Liver (tissue), 9 donors: Measurements from ENCODE around the gene NIBAN1. TPM values are rescaled to one million over a fixed set of nuclear protein-coding genes. Genes with fewer than 3 reads are reported as not detected.

ENCODE experiments used
- DNase-seq: peaks from one replicate; pipeline ENCODE4 v3.0.0-alpha.2; 2017; ENCODE audit warnings: low spot score
- H3K27ac ChIP-seq, 2 donors: one replicate each; pipeline ENCODE4 v1.7.0; 2013; ENCODE audit warnings: inconsistent platforms in 2 of 2, low read length in 2 of 2, control low read depth in 1 of 2, low read depth in 1 of 2, mild to moderate bottlenecking in 1 of 2
- H3K27me3 ChIP-seq, 4 donors: one replicate each; pipeline versions ENCODE4 v1.6.1 to v1.7.0; 2013; ENCODE audit warnings: low read length in 3 of 4, inconsistent platforms in 1 of 4, mild to moderate bottlenecking in 1 of 4, moderate library complexity in 1 of 4; ENCODE audit not compliant: control insufficient read depth in 4 of 4, insufficient read depth in 4 of 4
- H3K36me3 ChIP-seq, 4 donors: one replicate each; pipeline versions ENCODE4 v1.6.1 to v1.7.0; 2013; ENCODE audit warnings: low read length in 3 of 4, mild to moderate bottlenecking in 3 of 4, low read depth in 1 of 4, moderate library complexity in 1 of 4; ENCODE audit not compliant: control insufficient read depth in 4 of 4, insufficient read depth in 3 of 4
- H3K4me1 ChIP-seq, 4 donors: one replicate each; pipeline versions ENCODE4 v1.6.1 to v1.7.0; 2013; ENCODE audit warnings: low read length in 3 of 4, mild to moderate bottlenecking in 3 of 4, moderate library complexity in 1 of 4; ENCODE audit not compliant: control insufficient read depth in 4 of 4, insufficient read depth in 4 of 4
- H3K4me3 ChIP-seq, 3 donors: one replicate each; pipeline versions ENCODE4 v1.6.1 to v1.7.0; 2013; ENCODE audit warnings: low read length in 3 of 3, control low read depth in 1 of 3, low read depth in 1 of 3, mild to moderate bottlenecking in 1 of 3
- H3K9ac ChIP-seq, 2 donors: one replicate each; pipeline ENCODE4 v1.7.0; 2013; ENCODE audit warnings: low read length in 2 of 2, mild to moderate bottlenecking in 2 of 2, moderate library complexity in 2 of 2, control low read depth in 1 of 2, low read depth in 1 of 2
- H3K9me3 ChIP-seq, 4 donors: one replicate each; pipeline versions ENCODE4 v1.6.1 to v1.7.0; 2013; ENCODE audit warnings: low read length in 3 of 4; ENCODE audit not compliant: control insufficient read depth in 4 of 4
- EGR1 ChIP-seq, 2 donors: IDR thresholded peaks; 2 replicates each; pipeline ENCODE4 v1.6.1; 2016 to 2018; ENCODE audit warnings: antibody characterized with exemption in 2 of 2, low read depth in 2 of 2
- GABPA ChIP-seq, 2 donors: IDR thresholded peaks in 1 of 2; conservative IDR thresholded peaks in 1 of 2; 2 replicates each; pipeline ENCODE4 v1.6.1; 2016; ENCODE audit warnings: antibody characterized with exemption in 2 of 2, mild to moderate bottlenecking in 1 of 2, moderate library complexity in 1 of 2
- HNF4G ChIP-seq: IDR thresholded peaks from 2 replicates; pipeline ENCODE4 v1.6.1; 2016; ENCODE audit warnings: antibody characterized with exemption
- NR2F2 ChIP-seq: IDR thresholded peaks from 2 replicates; pipeline ENCODE4 v1.6.1; 2016; ENCODE audit warnings: antibody characterized with exemption
- RXRA ChIP-seq, 2 donors: IDR thresholded peaks; 2 replicates each; pipeline ENCODE4 v1.6.1; 2017 to 2018; ENCODE audit warnings: antibody characterized with exemption in 2 of 2, mild to moderate bottlenecking in 1 of 2
- SP1 ChIP-seq: IDR thresholded peaks from 2 replicates; pipeline ENCODE4 v1.6.1; 2018; ENCODE audit warnings: antibody characterized with exemption, mild to moderate bottlenecking
- YY1 ChIP-seq: IDR thresholded peaks from 2 replicates; pipeline ENCODE4 v1.6.1; 2016; ENCODE audit warnings: antibody characterized with exemption, mild to moderate bottlenecking
- WGBS: extraction: QIAGEN DNeasy Blood & Tissue Kit; methylation state at CpG from one replicate; pipeline ENCODE4 v1.1.7; 2013; 5-methylcytosine and 5-hydroxymethylcytosine counted together
- polyA plus RNA-seq, 2 donors: library from polyadenylated mRNA; stranded (reverse) in 1 of 2; unstranded in 1 of 2; fragments of 200-250 nt in 1 of 2; fragments of >200 nt in 1 of 2; fragmentation: Nextera tagmentation in 1 of 2; extraction: Ambion mirVana in 1 of 2; gene quantifications; one replicate each; pipeline versions ENCODE4 v1.2.1 to v1.2.3, GENCODE V29; 2013 to 2015
- total RNA-seq, 2 donors: library from RNA; depleted of rRNA; stranded (reverse); fragments of >200 nt; gene quantifications; one replicate each; pipeline ENCODE4 v1.2.3, GENCODE V29; 2014
- TF ChIP-seq, protein P1 (sequence below): IDR thresholded peaks from 2 replicates; pipeline ENCODE4 v1.6.1; 2016; ENCODE audit warnings: antibody characterized with exemption
- TF ChIP-seq, protein P2 (sequence below): IDR thresholded peaks from 2 replicates; pipeline ENCODE4 v1.6.1; 2016; ENCODE audit warnings: antibody characterized with exemption
- TF ChIP-seq, protein P3 (sequence below): IDR thresholded peaks from 2 replicates; pipeline ENCODE4 v1.6.1; 2016; ENCODE audit warnings: antibody characterized with exemption
- TF ChIP-seq, protein P4 (sequence below): IDR thresholded peaks from 2 replicates; pipeline ENCODE4 v1.6.1; 2016; ENCODE audit warnings: antibody characterized with exemption, mild to moderate bottlenecking
- donor health status: healthy.
- donor health status: healthy.
- donor health status: healthy.
- donor health status: healthy.
- donor health status: healthy.

Gene NIBAN1
- total and polyA plus RNA-seq, 4 donors = 0.50 to 5.5 (median 2.8) TPM

DNA sequence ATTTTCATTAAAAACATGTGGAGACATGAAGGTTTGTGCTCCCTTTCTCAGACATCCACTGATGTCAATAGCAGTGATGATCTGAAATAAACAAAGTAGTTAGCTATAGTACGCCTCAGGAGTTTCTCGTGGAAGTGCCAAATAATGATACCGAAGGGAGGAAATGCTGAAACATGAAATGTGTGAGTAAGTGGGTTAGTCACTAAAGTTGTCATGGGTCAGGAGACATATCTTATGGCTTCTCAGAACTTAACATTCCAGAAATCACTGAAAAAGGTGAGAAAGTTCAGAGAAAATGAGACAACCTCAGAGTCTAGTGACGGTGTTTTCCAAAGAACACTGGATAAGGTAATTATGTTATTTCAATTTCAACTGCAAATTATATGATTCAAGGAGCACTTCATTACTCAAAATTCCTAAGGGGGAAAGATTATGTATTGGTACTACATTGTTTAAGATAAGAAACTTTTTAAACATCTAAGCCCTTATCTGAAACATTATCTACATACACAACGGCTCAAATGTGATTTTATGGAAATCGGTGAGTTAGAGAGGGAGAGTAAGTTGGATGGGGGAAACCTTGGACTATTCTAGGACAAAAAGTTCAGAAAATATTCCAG, 20.6 kb downstream of the NIBAN1 start (continued):
- TF ChIP-seq, protein P1, sequence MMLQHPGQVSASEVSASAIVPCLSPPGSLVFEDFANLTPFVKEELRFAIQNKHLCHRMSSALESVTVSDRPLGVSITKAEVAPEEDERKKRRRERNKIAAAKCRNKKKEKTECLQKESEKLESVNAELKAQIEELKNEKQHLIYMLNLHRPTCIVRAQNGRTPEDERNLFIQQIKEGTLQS = no peak
- TF ChIP-seq SP1 = no peak
- no peak for TF ChIP-seq NR2F2
- TF ChIP-seq EGR1 (IDR thresholded peaks at IDR 0.05; ENCODE audit: low read depth in 2 of 2) = no peak
- TF ChIP-seq YY1 = no peak
- no peak for TF ChIP-seq HNF4G

DNA sequence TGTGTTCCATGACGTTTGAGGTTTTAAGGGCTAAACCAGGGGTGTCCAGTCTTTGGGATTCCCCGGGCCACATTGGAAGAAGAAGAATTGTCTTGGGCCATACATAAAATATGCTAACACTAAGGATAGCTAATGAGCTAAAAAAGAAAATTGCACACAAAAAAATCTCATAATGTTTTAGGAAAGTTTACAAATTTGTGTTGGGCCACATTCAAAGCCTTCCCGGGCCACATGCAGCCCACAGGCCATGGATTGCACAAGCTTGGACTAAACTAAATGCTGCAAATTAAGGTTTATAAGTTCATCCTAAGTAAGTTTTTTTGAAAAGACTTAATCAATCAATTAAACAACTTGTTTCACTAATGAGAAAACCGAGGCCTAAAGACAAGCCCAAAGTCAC, 21.9 kb downstream of the NIBAN1 start:
- no peak for DNase-seq
- TF ChIP-seq YY1 = no peak
- TF ChIP-seq GABPA (IDR thresholded peaks at IDR 0.05 in 1 of 2, conservative IDR thresholded peaks at IDR 0.05 in 1 of 2) = no peak
- TF ChIP-seq HNF4G = no peak
- TF ChIP-seq RXRA (IDR thresholded peaks at IDR 0.05) = no peak
- TF ChIP-seq, protein P2, sequence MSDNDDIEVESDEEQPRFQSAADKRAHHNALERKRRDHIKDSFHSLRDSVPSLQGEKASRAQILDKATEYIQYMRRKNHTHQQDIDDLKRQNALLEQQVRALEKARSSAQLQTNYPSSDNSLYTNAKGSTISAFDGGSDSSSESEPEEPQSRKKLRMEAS = no peak
- TF ChIP-seq SP1 = no peak
- Histone ChIP-seq H3K9ac (no peak overlapping the region), H3K9me3 (no peaks in the 10 kb centered on the region), H3K36me3 (no peaks in the 10 kb centered on the region), H3K4me3 (no peak overlapping the region), H3K27ac (no peak overlapping the region), H3K27me3 (no peaks in the 10 kb centered on the region), H3K4me1 (no peaks in the 10 kb centered on the region)
- WGBS = 89% methylated on average over 4 of the region's 4 CpGs

DNA sequence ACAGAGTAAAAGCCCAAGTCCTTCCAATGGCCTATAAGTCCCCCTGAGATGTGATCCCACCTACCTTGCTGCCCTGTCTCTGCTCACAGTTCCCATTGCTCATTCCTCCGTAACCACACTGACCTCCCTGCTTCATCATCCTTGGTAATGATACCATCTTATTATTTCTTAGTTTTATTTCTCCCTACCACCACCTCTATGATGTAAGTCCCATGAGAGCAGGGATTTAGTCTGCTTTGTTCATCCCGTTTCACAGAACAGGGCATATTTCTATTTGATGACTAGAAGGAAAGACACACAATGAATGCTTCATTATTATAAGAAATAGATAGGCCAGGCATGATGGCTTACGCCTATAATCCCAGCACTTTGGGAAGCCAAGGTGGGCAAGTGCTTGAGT, 22.5 kb downstream of the NIBAN1 start:
- H3K27me3 ChIP-seq = no peaks in the 10 kb centered on the region
- no peak overlapping the region for H3K27ac ChIP-seq
- H3K4me3 ChIP-seq = no peak overlapping the region
- H3K36me3 ChIP-seq = no peaks in the 10 kb centered on the region
- no peaks in the 10 kb centered on the region for H3K4me1 ChIP-seq
- no peak overlapping the region for H3K9ac ChIP-seq
- no peaks in the 10 kb centered on the region for H3K9me3 ChIP-seq
- no peak for DNase-seq
- TF ChIP-seq, protein P3, sequence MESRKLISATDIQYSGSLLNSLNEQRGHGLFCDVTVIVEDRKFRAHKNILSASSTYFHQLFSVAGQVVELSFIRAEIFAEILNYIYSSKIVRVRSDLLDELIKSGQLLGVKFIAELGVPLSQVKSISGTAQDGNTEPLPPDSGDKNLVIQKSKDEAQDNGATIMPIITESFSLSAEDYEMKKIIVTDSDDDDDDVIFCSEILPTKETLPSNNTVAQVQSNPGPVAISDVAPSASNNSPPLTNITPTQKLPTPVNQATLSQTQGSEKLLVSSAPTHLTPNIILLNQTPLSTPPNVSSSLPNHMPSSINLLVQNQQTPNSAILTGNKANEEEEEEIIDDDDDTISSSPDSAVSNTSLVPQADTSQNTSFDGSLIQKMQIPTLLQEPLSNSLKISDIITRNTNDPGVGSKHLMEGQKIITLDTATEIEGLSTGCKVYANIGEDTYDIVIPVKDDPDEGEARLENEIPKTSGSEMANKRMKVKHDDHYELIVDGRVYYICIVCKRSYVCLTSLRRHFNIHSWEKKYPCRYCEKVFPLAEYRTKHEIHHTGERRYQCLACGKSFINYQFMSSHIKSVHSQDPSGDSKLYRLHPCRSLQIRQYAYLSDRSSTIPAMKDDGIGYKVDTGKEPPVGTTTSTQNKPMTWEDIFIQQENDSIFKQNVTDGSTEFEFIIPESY = no peak
- TF ChIP-seq YY1 = no peak
- TF ChIP-seq EGR1 (IDR thresholded peaks at IDR 0.05; ENCODE audit: low read depth in 2 of 2) = no peak
- no peak for TF ChIP-seq RXRA (IDR thresholded peaks at IDR 0.05)
- no peak for TF ChIP-seq HNF4G
- WGBS = 94% methylated on average over 3 of the region's 3 CpGs

DNA sequence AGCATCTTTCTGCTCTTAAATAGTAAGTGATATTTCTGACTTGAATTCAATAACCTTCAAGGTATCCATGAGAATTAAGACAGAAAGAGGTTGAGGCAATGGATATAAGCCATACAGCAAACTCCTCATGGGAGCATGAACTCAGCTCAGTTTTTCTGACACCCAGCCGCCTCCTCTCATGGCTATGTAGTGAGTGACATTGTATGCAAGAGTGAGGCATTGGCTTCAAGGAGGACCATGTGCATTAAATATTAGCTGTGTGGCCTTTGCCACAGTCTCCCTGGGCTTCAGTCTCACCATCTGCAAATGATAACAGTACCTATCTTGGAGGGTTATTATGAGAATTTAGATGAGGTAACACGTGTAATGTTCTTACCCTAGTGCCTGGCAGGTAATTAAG, 23.4 kb downstream of the NIBAN1 start:
- no peaks in the 10 kb centered on the region for H3K27me3 ChIP-seq
- TF ChIP-seq, protein P2 = no peak
- TF ChIP-seq, protein P4, sequence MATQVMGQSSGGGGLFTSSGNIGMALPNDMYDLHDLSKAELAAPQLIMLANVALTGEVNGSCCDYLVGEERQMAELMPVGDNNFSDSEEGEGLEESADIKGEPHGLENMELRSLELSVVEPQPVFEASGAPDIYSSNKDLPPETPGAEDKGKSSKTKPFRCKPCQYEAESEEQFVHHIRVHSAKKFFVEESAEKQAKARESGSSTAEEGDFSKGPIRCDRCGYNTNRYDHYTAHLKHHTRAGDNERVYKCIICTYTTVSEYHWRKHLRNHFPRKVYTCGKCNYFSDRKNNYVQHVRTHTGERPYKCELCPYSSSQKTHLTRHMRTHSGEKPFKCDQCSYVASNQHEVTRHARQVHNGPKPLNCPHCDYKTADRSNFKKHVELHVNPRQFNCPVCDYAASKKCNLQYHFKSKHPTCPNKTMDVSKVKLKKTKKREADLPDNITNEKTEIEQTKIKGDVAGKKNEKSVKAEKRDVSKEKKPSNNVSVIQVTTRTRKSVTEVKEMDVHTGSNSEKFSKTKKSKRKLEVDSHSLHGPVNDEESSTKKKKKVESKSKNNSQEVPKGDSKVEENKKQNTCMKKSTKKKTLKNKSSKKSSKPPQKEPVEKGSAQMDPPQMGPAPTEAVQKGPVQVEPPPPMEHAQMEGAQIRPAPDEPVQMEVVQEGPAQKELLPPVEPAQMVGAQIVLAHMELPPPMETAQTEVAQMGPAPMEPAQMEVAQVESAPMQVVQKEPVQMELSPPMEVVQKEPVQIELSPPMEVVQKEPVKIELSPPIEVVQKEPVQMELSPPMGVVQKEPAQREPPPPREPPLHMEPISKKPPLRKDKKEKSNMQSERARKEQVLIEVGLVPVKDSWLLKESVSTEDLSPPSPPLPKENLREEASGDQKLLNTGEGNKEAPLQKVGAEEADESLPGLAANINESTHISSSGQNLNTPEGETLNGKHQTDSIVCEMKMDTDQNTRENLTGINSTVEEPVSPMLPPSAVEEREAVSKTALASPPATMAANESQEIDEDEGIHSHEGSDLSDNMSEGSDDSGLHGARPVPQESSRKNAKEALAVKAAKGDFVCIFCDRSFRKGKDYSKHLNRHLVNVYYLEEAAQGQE = no peak
- no peak for TF ChIP-seq RXRA (IDR thresholded peaks at IDR 0.05)
- no peak overlapping the region for H3K27ac ChIP-seq
- no peak overlapping the region for H3K4me3 ChIP-seq
- 87% methylated on average over 2 of the region's 2 CpGs for WGBS
- no peaks in the 10 kb centered on the region for H3K4me1 ChIP-seq
- no peak overlapping the region for H3K9ac ChIP-seq
- no peaks in the 10 kb centered on the region for H3K36me3 ChIP-seq
- DNase-seq = no peak
- no peaks in the 10 kb centered on the region for H3K9me3 ChIP-seq
